Heart right ventricle (tissue), 16 donors: ENCODE results near the gene G6PD. TPM values are rescaled to one million over a fixed set of nuclear protein-coding genes. Genes with fewer than 3 reads are reported as not detected.
"Not testable (repeated sequence)": the region's sequence is repeated elsewhere in the genome, so short reads cannot be mapped to it uniquely, and the experiment has no call there.

Experiments
- ATAC-seq, 8 donors: fragments of 200-7000 bp; cut with Tn5 transposase; one replicate each; pipeline ENCODE4 v1.9.1; 2020; ENCODE audit warnings: mild to moderate bottlenecking in 8 of 8, moderate library complexity in 8 of 8, moderate number of reproducible peaks in 1 of 8
- DNase-seq, 2 donors: peaks; one replicate each; pipeline ENCODE4 v3.0.0-alpha.2; 2020
- H3K27ac ChIP-seq, 10 donors: fragments of 200-600 bp; sonication (generic) in 2 of 10; one replicate each; pipeline versions ENCODE4 v1.5.0 to v1.8.0; 2020 to 2022; ENCODE audit warnings: mild to moderate bottlenecking in 3 of 10
- H3K27me3 ChIP-seq, 7 donors: fragments of 200-600 bp; one replicate each; pipeline ENCODE4 v1.8.0; 2021 to 2022; ENCODE audit warnings: mild to moderate bottlenecking in 2 of 7
- H3K36me3 ChIP-seq, 9 donors: fragments of 200-600 bp; sonication (generic) in 1 of 9; one replicate each; pipeline versions ENCODE4 v1.5.0 to v1.8.0; 2020 to 2022; ENCODE audit warnings: mild to moderate bottlenecking in 2 of 9
- H3K4me1 ChIP-seq, 9 donors: fragments of 200-600 bp; sonication (generic) in 1 of 9; one replicate each; pipeline versions ENCODE4 v1.5.0 to v1.8.0; 2020 to 2022; ENCODE audit warnings: mild to moderate bottlenecking in 4 of 9
- H3K4me3 ChIP-seq, 10 donors: fragments of 200-600 bp; sonication (generic) in 2 of 10; one replicate each; pipeline versions ENCODE4 v1.5.0 to v1.8.0; 2020 to 2022; ENCODE audit warnings: mild to moderate bottlenecking in 7 of 10, moderate library complexity in 2 of 10
- H3K9me3 ChIP-seq, 11 donors: fragments of 200-600 bp in 10 of 11; sonication (generic) in 2 of 11; one replicate each; pipeline versions ENCODE4 v1.5.0 to v1.8.0; 2013 to 2022; ENCODE audit warnings: mild to moderate bottlenecking in 2 of 11, control low read depth in 1 of 11, moderate library complexity in 1 of 11
- CTCF ChIP-seq, 9 donors: fragments of 200-600 bp; sonication (generic) in 2 of 9; IDR thresholded peaks; one replicate each; pipeline versions ENCODE4 v1.5.0 to v1.8.0; 2021 to 2022; ENCODE audit warnings: antibody characterized with exemption in 9 of 9, mild to moderate bottlenecking in 5 of 9, moderate library complexity in 1 of 9
- WGBS, 2 donors: extraction: QIAGEN DNeasy Blood & Tissue Kit; methylation state at CpG; one replicate each; pipeline ENCODE4 v1.1.7; 2013; ENCODE audit warnings: inconsistent platforms in 1 of 2; 5-methylcytosine and 5-hydroxymethylcytosine counted together
- intact Hi-C, 10 donors: fragments of 100-400 bp; cut with DNase I; formaldehyde crosslinking; loops; one replicate each; pipeline versions ENCODE4 v1.11.1 to v1.14.2; 2022
- polyA plus RNA-seq, 2 donors: library from polyadenylated mRNA; stranded (reverse); fragments of 200-250 nt; gene quantifications; one replicate each; pipeline ENCODE4 v1.2.3, GENCODE V29; 2013
- total RNA-seq, 10 donors: library from RNA; stranded (reverse); fragmentation: NEBNext Ultra II Directional in 3 of 10; extraction: Animal tissue kit (Norgen Biotek cat#: 25700) in 3 of 10; gene quantifications; one replicate each; pipeline versions ENCODE4 v1.2.1 to v1.2.4, GENCODE V29; 2021 to 2023
- donor health status: Arrhythmogenic right ventricular cardiomyopathy.
- donor health status: ischemic (EF 13 %, LVEDD 7.1; RV severe dilation, severe dysfunction).
- donor health status: healthy with polysubstance abuse.
- donor health status: DM: no; HTN: yes; CAD: no.
- donor health status: DM: no; HTN: no; CAD: no.
- donor health status: ischemic (EF 25% LVEDD 6.9; RV normal size, moderate dysfunction).
- donor health status: ischemic (EF 25% LVEDD 5.7; RV mildly dilated, moderate dysfunction).
- donor health status: healthy.
- donor health status: DM: yes; HTN: yes; CAD: no.
- donor health status: Ischemic cardiomyopathy.
- donor health status: ischemic (EF 35%, LVEDD 5.7; RV mildly dilated, moderate dysfunction).
- donor health status: nonischemic (EF 11% LVEDD 7.7; RV severe dilation, severe dysfunction).
- donor health status: DM: yes; HTN: yes; CAD: no.
- donor health status: PGD.
- donor health status: ischemic (EF 29% LVEDD 5.4; RV normal size, mild dysfunction).
- donor health status: nonischemic (EF 23%, LVEDD 6.1; RV moderate dilation, normal function).

Gene G6PD
- total and polyA plus RNA-seq, 12 donors, result 5.0 to 20.9 (median 9.7) TPM

GRCh38 chrX:154541589-154541895 is 5.1 kb downstream of the G6PD start:
- peak in 2 of 8 donors; percentile 4 to 11 for ATAC-seq
- Histone ChIP-seq H3K9me3 (no peaks in the 10 kb centered on the region), H3K4me3 (peak overlapping the region in 1 of 10 donors; percentile 14), H3K36me3 (peaks cover 0 to 17% (median 0%) of the 10 kb centered on the region in 9 donors), H3K4me1 (peaks cover 0 to 55% (median 15%) of the 10 kb centered on the region in 9 donors), H3K27me3 (no peaks in the 10 kb centered on the region), H3K27ac (peak overlapping the region in 9 of 10 donors; percentile 34 to 90 (median 69))
- 59 to 68% methylated on average over 5 of the region's 5 CpGs for WGBS, 2 donors
- TF ChIP-seq CTCF (IDR thresholded peaks at IDR 0.05), result no peak
- intact Hi-C loops, result no loop called here
- DNase-seq, result no peak

GRCh38 chrX:154540897-154541535 is 5.6 kb downstream of the G6PD start:
- H3K36me3 ChIP-seq, result peaks cover 0 to 17% (median 0%) of the 10 kb centered on the region in 9 donors
- H3K4me1 ChIP-seq, result peaks cover 0 to 53% (median 13%) of the 10 kb centered on the region in 9 donors
- no peak overlapping the region for H3K4me3 ChIP-seq
- H3K27me3 ChIP-seq, result no peaks in the 10 kb centered on the region
- TF ChIP-seq CTCF (IDR thresholded peaks at IDR 0.05), result no peak
- peak in 2 of 8 donors; percentile 6 to 25 for ATAC-seq
- H3K9me3 ChIP-seq, result no peaks in the 10 kb centered on the region
- no peak for DNase-seq
- WGBS, 2 donors, result 90% methylated on average over 19 of the region's 19 CpGs
- intact Hi-C loops, result no loop called here
- H3K27ac ChIP-seq, result peak overlapping the region in 7 of 10 donors; percentile 34 to 90 (median 69)

DNA sequence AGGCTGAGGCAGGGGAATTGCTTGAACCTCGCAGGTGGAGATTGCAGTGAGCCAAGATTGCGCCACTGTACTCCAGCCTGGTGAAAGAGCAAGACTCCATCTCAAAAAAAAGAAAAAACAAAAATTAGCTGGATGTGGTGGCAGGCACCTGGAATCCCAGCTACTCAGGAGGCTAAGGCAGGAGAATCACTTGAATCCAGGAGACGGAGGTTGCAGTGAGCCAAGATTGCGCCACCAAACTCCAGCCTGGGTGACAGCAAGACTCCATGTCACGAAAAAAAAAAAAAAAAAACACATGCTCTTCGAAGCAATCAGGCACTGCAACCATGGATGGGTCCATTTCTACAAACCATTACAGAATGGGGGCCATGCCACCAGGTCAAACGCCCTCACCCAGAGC is 6.3 kb downstream of the G6PD start:
- WGBS, 2 donors, result 94 to 97% methylated on average over 7 of the region's 7 CpGs
- Histone ChIP-seq H3K36me3 (peaks cover 0 to 23% (median 0%) of the 10 kb centered on the region in 9 donors), H3K27ac (peak overlapping the region in 2 of 10 donors; percentile 78 to 90), H3K4me1 (peaks cover 0 to 47% (median 13%) of the 10 kb centered on the region in 9 donors)
- intact Hi-C loops, H3K9me3 ChIP-seq, H3K4me3 ChIP-seq, ATAC-seq, H3K27me3 ChIP-seq, DNase-seq: not testable (repeated sequence)

DNA sequence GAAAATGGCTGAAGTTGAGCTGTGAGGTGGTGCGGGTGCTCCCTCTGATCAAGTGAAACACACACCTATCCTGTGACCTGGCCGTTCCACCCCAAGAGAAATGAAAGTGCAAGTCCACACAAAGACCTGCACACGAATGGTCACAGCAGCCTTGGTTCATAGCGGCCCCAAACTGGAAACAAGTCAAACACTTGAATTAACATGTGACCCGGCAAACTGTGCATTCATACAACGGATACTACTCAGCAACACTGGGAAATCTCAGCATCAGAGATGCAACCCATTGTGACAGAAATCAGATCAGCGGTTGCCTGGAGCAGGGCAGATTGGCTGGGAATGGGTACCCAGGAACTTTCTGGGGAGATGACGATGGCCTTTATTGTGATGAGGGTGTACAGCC is 7.6 kb downstream of the G6PD start:
- H3K4me1 ChIP-seq, result peaks cover 0 to 45% (median 19%) of the 10 kb centered on the region in 9 donors
- H3K27ac ChIP-seq, result no peak overlapping the region
- TF ChIP-seq CTCF (IDR thresholded peaks at IDR 0.05), result no peak
- no peak overlapping the region for H3K4me3 ChIP-seq
- no peaks in the 10 kb centered on the region for H3K9me3 ChIP-seq
- DNase-seq (no peak), ATAC-seq (no peak)
- H3K27me3 ChIP-seq, result no peaks in the 10 kb centered on the region
- peaks cover 0 to 22% (median 0%) of the 10 kb centered on the region in 9 donors for H3K36me3 ChIP-seq
- intact Hi-C loops, result no loop called here
- WGBS, 2 donors, result 60 to 66% methylated on average over 8 of the region's 8 CpGs

DNA sequence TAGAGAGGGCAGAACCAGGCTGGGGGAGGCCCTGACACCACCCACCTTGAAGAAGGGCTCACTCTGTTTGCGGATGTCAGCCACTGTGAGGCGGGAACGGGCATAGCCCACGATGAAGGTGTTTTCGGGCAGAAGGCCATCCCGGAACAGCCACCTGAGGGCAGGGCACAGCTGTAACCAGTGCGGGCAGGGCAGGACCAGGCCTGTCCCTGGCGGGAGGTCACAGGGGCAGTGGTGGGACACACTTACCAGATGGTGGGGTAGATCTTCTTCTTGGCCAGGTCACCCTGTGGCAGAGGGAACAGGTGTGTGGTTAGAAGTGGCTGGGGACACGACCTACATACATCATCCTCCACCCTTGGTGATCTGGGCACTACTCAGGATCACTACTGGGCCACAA is 10.8 kb downstream of the G6PD start:
- no peaks in the 10 kb centered on the region for H3K9me3 ChIP-seq
- intact Hi-C loops, result loop anchor here in 3 of 10 donors (1.0 to 2.0 kb wide), 2 partner anchors 163 kb away; no protein-coding TSS in a partner anchor
- H3K36me3 ChIP-seq, result peaks cover 0 to 44% (median 0%) of the 10 kb centered on the region in 9 donors
- no peak overlapping the region for H3K4me3 ChIP-seq
- H3K27me3 ChIP-seq, result no peaks in the 10 kb centered on the region
- H3K27ac ChIP-seq, result no peak overlapping the region
- H3K4me1 ChIP-seq, result peaks cover 0 to 14% (median 6%) of the 10 kb centered on the region in 9 donors
- peak in 1 of 8 donors; percentile 2 for ATAC-seq
- no peak for TF ChIP-seq CTCF (IDR thresholded peaks at IDR 0.05)
- no peak for DNase-seq
- 91 to 92% methylated on average over 9 of the region's 9 CpGs for WGBS, 2 donors
